Fibroblast of skin of scalp (primary cell): ENCODE data around the gene GIPR.
"Not testable (repeated sequence)": the region's sequence is repeated elsewhere in the genome, so short reads cannot be mapped to it uniquely, and the experiment has no call there.

Experiments
- DNase-seq: peaks from one replicate; pipeline ENCODE4 v3.0.0-alpha.2; 2013

Gene GIPR

DNA sequence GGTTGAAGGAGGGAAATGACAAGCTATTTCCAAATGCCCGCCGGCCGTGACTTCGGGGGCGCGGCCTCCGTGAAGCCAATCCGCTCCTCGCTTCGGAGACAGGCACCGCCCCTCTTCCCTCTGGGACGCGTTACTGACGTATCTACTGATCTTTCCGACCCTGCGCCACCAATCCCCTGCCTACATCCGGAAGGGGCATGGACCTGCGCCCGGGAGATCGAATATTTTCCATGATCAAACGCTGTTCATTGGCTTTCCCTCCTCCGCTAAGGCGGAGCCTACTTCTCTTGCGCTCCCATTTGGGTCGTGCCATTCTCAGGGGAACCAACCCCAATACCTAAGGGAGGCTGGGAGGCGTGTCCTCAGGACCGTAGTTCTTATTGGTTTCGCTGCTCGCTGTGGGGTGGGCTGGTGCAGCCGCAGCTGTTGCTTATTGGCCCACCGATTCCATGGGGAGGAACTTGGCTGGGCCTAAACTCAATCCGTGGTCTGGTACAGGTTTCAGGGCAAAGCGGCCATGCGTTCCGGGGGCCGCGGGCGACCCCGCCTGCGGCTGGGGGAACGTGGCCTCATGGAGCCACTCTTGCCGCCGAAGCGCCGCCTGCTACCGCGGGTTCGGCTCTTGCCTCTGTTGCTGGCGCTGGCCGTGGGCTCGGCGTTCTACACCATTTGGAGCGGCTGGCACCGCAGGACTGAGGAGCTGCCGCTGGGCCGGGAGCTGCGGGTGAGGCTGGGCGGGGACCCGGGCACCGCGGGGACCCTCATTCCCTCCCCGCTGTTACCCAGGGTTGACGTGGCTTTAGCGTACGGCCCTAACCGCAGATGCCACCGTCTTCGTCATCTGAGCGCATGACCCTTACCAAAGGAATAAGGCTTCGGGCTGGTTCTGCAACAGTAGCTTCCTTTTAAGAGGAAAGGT, 24.4 kb downstream of the GIPR start, which contains the start of gene QPCTL:
Gene QPCTL (plus strand): TSS at position 480 of the 919 bp plus-strand sequence. CDS start 38 bp downstream, at position 518.
- DNase-seq = peak; percentile 100

DNA sequence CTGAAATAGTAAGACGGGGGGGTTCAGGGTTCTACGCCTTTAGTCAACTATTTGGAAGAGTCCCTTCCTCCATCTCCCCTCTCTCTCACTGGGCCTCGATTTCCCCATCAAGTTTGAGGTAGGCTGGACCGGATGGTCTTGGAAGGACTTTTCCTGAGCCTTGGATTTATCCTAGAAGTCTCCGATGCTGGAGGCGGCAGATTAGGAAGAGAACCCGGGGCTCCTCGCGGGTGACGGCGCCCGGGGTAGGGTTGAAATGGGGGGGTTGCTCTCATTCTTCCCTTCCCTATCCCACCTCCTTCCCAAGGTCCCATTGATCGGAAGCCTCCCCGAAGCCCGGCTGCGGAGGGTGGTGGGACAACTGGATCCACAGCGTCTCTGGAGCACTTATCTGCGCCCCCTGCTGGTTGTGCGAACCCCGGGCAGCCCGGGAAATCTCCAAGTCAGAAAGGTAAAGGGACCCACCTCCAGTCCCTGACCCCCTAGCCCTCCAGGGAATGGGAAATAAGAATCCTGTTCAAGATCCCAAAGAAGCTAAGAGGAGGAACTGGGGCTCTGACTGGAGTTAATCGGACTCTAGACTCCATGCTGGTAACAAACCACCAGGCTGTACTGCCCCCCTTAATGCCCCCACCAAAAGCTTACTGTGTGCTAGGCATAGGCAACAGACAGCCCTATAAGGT, 25.2 kb downstream of the GIPR start:
- DNase-seq = peak; percentile 69

DNA sequence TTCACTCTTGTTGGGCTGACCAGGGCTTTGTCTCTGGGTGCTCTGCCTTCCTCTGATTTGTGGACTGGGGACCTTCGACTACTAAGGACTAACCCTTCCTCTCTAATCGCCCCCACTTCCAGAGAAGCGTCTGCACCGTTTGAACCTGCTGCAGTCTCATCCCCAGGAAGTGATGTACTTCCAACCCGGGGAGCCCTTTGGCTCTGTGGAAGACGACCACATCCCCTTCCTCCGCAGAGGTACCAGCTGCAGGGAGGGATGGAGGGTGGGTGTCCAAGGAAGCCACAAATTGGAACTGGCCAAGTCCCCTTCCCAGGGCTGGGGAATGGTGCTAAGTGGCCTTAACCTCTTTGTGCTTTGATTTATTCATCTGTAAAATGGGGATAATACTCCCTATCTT, 33.7 kb downstream of the GIPR start:
- no peak for DNase-seq

DNA sequence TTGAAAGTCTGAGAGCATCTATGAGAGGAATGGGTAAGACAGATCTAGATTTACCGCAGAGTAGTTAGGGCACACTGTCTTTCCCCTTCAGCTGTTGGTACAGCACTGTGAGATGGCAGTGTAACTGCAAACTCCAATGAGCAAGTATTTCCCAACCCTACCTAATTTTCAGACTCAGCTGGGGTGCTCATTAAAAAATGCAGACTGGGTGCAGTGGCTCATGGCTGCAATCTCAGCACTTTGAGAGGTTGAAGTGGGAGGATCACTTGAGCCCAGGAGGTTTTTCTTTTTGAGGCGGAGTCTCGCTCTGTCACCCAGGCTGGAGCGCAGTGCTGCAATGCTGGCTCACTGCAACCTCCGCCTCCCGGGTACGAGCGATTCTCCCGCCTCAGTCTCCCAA, 37.1 kb downstream of the GIPR start:
- no peak for DNase-seq

DNA sequence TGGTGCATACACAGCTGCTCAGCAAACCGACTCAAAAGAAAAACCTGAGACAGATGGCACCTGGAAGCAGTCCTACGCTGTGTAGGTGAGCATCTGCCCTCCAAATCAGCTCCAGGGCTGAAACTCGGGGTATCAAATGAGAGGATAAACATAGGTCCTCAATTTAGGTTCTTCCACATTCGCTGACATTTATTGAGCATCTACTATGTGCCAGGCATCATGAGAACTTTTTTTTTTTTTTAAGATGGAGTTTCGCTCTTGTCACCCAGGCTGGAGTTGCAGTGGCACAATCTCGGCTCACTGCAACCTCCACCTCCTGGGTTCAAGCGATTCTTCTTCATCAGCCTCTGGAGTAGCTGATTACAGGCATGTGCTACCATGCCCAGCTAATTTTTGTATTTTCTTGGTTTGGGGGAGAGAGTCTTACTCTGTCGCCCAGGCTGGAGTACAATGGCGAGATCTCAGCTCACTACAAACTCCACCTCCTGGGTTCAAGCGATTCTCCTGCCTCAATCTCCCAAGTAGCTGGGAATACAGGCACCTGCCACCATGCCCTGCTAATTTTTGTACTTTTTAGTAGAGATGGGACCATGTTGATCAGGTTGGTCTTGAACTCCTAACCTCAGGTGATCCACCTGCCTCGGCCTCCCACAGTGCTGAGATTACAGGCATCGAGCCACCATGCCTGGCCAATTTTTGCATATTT, 37.8 kb downstream of the GIPR start:
- no peak for DNase-seq

DNA sequence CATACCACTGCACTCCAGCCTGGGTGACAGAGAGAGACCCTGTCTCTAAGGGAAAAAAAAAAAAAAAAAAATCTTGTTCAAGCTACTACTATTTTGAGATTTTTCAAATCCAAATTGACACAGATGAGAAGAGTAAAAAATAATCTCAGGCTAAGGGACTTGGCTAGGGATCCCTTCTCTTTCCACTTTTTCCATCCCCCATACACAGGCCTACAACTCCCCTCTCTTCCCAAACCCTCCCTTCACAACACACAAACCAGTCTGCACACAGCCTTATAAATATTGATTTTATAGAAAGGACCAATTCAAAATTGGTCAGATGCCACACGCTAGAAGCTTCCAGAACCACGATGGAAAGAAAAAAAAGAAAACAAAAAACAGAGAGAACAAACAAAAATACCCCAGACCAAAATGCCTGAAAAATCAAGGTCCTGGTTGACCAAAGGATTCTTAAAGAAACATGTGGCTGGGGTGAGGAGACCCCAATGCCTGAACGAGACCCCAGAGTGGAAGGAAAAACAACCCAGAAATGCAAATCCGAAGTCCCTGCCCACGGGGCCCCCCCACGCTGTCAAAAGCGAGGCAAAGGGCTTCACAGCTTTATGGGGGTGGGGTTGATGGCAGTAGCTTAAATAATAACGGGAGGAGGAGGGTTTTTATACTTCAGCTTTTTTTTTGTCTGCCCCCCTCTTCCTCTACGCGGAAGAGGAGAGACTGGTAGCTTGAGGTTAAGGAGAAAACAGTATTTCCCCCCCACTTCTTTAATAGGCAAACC, 42.5 kb downstream of the GIPR start:
- no peak for DNase-seq

DNA sequence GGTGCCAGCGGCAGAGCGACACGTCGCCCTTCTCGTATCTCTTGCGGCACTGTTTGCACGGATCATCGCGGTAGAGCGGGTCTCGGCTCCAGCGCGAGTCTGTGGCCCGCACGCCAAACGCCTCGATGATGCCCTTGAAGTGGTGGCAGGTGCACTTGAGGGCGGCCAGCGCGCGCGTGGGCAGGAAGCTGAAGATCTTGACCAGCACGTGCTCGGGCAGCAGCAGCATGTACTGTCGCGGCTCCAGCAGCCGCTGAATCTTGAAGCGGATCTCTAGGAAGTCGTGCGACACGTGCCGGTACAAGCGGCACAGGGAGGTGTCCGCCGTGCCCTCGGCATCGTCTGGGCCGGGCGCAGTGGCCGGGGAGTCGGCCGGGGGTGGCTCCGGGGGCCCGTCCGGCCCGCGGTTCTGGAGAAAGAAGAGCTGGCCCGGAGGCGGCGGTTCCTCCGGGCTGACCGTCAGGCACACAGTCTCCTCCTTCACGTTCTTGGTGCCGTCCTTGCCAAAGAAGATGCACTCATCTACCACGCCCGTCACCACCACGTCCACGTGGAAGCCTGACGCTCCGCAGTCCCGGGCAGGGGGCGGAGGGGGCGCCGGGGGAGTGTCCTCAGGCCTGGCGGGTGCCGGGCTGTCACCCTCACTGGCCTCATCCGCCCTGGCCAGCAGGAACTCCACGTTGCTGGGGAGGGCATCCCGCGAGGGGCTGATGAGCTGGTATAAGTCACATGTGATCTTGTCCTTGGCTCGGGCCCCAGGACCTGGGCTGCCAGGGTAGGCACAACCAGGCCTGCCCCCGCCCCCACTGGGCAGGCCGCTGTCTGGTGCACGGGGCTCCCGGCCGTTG, 44.1 kb downstream of the GIPR start:
- no peak for DNase-seq

DNA sequence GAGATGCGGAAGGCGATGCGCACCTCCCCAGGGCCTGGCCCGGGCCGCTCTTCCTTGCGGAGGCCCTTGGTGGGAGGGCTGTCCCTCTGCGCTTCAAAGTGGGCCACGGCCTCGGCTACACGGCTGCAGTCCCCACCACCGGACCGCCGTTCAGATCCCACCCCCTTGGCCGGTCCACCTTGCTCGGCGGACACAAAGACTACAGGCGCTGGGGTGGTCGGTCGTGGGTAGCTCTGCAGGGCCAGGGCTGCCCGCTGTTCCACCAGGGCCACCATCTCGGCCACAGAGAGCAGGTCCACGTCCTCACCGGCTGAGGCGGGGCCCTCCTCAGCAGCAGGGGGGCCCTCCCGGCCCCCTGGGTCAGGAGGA, 44.7 kb downstream of the GIPR start:
- no peak for DNase-seq

DNA sequence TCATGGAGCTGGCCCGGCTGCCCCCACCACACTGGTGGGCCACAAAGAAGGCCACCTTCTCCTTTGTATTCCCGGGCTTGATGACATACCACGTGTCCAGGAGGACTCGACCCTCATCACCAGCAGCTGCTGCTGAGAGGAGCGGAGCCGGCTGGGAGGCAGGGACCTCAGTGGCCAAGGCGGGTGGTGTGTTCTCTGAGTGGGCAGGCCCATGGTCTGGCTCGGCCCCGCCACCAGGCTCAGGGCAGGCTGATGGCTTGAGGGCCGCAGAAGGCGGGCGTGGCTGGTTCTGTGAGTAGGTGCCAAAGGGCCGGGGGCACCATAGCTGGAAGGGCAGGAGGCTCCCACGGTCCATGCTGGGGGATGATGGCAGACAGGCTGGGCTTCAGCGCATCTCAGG, 45.1 kb downstream of the GIPR start:
- DNase-seq = no peak

DNA sequence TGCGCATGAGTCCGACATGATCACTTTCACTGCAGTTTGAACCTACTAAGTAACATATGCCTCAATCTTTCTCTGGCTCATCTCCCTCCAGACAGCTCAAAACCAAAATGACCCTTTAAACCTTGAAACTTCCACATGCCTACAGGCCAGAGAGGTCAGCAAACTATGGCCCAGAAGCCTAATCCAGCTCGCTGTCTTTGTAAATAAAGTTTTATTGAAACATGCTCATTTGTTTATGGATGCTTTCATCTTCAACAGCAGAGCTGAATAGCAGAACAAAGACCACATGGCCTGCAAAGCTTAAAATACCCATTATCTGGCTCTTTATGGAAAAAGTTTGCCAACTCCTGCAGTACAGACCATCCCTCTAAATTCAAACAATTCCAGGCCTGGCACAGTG, 47.1 kb downstream of the GIPR start:
- DNase-seq = no peak

DNA sequence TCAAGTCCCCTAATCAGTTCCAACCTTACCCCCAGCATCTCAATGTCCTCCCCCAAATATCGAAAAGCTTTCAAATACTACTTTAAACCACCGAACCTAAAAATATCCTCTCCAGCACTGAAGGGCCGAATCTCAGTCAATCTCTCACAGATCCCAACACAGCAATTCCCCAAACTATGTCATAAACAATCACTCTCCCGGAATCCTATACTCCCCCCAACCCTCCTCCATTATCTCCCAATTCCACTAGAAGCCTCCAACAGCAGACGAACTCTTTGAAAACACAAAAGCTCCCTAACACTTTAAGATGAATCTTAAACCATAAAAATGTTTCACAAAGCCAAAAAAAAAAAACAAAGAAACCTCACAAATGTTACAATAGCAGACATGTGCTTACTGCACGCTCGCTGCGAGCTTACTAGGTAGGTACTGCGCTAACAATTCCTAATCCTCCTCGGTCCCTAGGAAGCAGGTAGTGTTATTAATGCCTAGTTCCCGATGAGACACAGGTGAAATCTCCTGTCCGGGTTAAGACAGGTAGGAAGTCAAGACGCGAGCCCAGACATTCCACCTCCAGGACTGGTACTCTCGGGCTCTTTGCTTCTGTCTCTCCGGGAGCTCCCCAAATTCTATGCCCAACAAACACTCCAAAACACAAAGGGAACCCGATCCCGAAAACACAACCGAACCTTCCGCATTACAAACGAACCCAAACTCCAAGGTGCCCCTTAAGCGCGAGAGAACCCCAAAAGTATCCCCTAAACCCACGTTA, 48.5 kb downstream of the GIPR start:
- DNase-seq = no peak

DNA sequence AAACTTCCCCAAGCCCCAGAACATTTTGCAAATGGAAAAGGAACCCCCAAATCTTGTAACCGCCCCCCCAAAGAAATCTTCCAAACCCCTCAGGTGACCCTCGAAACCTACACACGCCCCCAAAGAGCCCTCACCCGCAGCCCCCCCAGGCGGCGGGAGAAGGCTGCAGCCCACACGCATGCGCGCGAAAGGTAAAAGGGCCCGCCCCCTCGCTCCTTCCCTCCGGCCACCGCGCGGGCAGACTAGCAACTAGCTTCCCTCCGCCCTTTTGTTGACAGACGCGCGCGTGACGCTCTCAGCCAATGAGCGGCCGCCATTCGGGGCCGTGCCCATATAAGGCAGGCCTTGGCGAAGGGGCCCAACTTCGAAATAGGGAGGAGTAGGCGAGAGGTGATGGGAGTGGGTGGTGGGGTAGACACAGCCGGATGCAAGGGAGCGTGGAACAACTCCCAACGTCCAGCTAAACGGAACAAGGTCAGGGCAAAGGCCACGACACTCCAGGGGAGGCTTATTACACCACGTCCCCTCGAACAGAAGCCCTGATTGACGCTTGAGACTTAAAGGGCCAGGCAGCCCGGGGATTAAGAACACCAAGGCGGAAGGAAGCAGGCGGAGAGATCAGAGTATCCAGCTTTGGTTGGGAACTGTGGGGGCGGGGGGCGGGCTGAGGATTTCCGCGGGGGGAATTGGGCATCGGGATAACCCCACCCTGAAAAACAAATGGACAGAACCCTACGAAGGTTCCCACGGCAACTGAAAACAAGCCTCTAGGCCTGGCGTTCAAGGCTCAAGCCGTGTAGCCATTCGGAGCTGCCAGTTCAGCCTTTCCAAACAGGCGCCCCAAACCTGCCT, 49.3 kb downstream of the GIPR start:
- DNase-seq = peak; percentile 99

DNA sequence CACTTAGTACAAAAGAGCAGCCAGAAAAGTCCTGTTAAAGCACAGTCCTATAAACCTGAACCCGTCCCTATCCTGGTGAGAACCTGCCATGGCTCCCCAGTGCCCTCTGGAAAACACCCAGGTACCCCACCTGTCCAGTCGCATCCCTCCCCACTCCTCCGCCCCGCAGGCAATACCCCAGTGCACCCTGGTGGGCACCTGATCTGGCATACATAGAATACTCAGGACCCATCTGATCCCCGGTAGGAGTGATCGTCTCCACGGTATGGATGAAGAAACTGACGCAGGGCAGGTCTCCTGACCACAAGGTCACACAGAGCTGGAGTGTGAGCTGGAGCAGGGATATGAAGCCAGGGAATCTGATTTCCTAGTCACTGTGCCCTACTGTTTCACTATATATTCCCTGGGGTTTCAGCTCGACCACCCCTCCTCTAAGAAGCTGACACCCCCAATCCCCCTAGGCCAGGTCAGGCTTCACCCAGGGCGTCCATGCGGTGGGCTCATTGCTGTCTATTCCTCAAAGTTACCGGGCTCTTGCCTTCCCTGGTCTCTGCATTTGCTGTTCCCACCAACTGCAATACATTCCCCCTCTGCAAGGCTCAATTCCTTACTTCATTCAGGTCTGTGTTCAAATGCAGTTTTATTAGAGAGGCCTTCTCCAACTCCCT, 50.1 kb downstream of the GIPR start:
- no peak for DNase-seq

DNA sequence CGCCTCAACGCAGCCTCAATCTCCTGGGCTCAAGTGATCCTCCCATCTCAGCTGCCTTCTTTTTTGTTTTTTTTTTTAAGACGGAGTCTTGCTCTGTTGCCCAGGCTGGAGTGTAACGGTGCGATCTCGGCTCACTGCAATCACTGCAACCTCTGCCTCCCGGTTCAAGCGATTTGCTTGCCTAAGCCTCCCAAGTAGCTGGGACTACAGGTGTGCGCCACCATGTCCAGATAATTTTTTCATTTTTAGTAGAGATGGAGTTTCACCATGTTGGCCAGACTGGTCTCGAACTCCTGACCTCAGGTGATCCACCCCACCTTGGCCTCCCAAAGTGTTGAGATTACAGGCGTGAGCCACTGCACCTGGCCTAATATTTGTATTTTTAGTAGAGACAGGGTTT, 52.0 kb downstream of the GIPR start:
- not testable (repeated sequence) for DNase-seq

DNA sequence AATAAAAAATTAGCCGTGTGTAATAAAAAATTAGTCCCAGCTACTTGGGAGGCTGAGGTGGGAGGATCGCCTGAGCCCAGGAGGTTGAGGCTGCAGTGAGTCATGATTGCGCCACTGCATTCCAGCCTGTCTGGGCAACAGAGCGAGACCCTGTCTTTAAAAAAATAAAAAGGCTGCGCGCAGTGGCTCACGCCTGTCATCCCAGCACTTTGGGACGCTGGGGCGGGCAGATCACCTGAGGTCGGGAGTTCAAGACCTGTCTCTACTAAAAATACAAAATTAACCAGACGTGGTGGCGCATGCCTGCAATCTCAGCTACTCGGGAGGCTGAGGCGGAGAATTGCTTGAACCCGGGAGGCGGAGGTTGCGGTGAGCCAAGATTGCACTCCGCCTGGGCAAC, 60.7 kb downstream of the GIPR start:
- DNase-seq = not testable (repeated sequence)

DNA sequence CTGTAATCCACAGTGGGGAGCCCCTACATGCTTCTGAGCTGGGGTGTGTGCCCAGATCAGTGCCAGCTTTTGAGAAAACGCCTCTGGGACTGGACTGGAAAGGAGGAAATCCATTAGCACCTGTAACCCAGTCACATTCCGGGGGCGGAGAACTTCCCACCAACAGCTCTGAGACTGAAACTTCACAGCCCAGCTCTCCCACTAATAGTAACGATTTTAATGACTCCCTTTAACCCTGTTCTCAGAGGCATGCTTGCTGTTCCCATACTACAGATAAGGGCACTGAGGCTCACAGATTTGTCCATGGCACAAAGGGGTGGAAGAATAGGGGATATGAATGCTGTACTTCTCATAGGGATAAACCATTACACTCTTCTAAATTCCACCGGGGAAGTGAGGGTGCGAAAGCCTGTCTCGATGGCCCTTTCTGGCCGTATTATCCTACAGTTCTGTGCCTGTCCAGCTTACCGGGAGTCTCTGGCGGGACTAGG, 61.8 kb downstream of the GIPR start:
- no peak for DNase-seq

DNA sequence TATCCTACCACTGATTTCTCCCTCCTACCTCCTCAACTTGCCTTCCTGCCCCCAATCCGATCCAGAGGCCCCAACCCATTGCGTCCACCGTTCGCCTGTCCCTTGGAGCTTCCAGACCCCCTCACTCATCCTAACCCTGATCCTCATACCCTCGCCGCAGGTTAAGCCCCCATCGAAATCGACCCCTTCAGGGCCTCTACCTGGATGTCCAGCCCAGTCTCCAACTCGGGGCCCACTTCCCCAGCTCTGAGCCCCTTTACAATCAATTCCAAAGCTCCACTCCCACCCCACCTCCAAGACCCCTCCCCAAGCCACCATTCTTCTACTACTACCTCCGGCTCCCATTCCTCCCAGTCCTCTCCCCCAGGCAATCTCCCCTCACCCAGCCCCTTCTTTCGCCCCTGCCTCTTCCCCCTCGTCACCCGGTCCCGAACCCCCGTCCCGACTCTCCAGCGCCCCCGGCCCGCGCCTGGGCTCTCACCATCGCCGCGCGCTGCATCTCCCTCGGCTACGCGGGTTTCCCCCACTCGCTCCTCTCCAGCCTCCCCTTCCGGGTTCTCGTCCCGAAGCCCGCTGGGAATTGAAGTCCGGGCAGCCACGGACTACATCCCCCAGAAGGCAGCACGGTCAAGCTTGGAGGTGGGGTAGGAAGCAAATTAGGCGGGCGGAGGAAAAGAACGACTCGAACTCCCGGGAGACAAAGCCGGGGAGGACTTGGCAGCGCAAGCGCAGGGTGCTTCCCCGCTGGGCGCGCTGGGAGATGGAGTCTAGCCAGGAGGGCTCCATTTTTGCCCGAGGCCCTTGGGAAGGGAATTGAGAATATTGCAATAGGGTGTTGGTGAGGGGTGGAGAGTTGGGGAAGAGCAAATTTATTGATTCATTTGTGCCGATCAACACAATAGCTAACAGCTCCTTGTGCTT, 62.6 kb downstream of the GIPR start, which contains the start of gene FBXO46:
Gene FBXO46 (minus strand): TSS at position 529 of the 921 bp plus-strand sequence. CDS start 17,401 bp downstream, outside the sequence.
- peak; percentile 99 for DNase-seq
